GM19193 (cell line): ENCODE data around the gene USP11.

Source experiments
- POLR2A ChIP-seq: IDR thresholded peaks from 4 replicates; pipeline ENCODE4 v1.6.1; 2011; ENCODE audit not compliant: insufficient read depth, insufficient read length; ENCODE audit errors: extremely low read depth

USP11 gene

GRCh38 chrX:47293106-47293505 is 60.3 kb downstream of the USP11 start:
- no peak for TF ChIP-seq POLR2A

DNA sequence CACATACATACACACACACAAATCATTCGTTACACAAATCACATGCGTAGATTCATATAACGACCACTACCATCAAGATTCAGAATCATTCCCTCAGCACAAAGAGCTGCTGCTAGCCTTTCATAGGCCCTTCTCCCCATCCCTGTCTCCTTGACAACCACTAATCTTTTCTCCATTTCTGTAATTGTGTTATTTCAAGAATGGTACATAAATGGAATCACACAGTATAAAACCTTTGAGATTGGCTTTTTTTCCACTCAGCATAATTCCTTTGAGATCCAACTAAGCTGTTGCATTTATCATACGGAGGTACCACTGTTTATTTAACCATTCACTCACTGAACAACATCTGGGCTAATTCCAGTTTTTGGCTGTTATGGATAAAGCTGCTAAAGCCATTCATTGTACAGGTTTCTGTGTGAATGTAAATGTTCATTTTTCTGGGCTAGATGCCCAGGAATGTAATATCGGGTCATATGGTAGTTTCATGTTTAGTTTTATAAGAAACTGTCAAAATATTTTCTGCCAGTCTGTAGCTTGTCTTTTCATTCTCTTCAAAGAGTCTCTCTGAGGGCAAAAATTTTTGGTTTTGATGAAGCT is 64.1 kb downstream of the USP11 start:
- TF ChIP-seq POLR2A, result no peak

GRCh38 chrX:47297874-47298273 is 65.1 kb downstream of the USP11 start:
- no peak for TF ChIP-seq POLR2A
